ENCODE measurements around the gene OGFOD3.
"Not testable (repeated sequence)": the region's sequence is repeated elsewhere in the genome, so short reads cannot be mapped to it uniquely, and the experiment has no call there.

OGFOD3 gene

DNA sequence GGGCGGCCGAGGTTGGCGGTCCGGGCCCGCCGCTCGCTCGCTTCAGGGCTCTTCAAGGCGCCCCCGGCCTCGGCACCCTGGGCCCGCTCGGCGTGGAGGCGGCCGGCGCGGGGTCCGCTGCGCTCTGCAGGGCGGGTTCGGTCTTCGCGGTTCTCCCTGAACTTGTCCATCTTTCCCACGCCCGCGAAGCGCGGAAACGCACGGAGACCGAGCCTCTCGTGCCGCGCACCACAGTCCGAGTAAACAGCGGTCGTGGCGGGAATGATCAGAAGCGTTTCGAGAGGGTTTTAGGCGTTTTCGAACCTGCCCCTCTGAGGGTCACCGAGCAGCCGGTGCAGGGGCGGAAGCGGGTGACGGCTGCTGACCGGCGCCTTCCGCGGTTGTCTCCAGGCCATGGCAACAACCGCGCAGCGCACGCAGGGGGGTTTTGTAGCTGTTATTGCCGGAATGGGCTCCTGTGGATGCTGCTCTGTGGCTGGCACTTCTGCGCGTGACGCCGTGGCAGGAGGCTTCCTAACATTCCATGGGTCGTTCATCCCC is 40.6 kb upstream of the OGFOD3 start:
- in situ Hi-C loops (cut with MboI; ENCODE audit: low pct_unique_long_range_greater_than_20kb, low sequenced_read_pairs, unreplicated experiment), result no loop called here
- peak; percentile 67 for DNase-seq (ENCODE audit: low spot score)
- no peak for TF ChIP-seq CTCF (IDR thresholded peaks at IDR 0.05; ENCODE audit: extremely low read depth, insufficient read depth, missing control alignments)

- no peak for TF ChIP-seq CTCF (IDR thresholded peaks at IDR 0.05; ENCODE audit: extremely low read depth, insufficient read depth, missing control alignments)
- peak; percentile 99 for DNase-seq (ENCODE audit: low spot score)
- in situ Hi-C loops (cut with MboI; ENCODE audit: low pct_unique_long_range_greater_than_20kb, low sequenced_read_pairs, unreplicated experiment), result no loop called here
These were observed 39.9 kb upstream of the OGFOD3 start, which contains the start of gene NARF for GRCh38 chr17:82458179-82458884. TSS of gene NARF (plus strand) at chr17:82458741. CDS start at chr17:82458804, 63 bp downstream.

- in situ Hi-C loops (cut with MboI; ENCODE audit: low pct_unique_long_range_greater_than_20kb, low sequenced_read_pairs, unreplicated experiment), result no loop called here
- DNase-seq (ENCODE audit: low spot score), result peak; percentile 96
- TF ChIP-seq CTCF (IDR thresholded peaks at IDR 0.05; ENCODE audit: extremely low read depth, insufficient read depth, missing control alignments), result no peak
These were observed 39.5 kb upstream of the OGFOD3 start for GRCh38 chr17:82457929-82458178.

GRCh38 chr17:82457073-82457928 is 38.9 kb upstream of the OGFOD3 start:
- in situ Hi-C loops (cut with MboI; ENCODE audit: low pct_unique_long_range_greater_than_20kb, low sequenced_read_pairs, unreplicated experiment), result no loop called here
- no peak for TF ChIP-seq CTCF (IDR thresholded peaks at IDR 0.05; ENCODE audit: extremely low read depth, insufficient read depth, missing control alignments)
- peak; percentile 39 for DNase-seq (ENCODE audit: low spot score)

- in situ Hi-C loops (cut with MboI; ENCODE audit: low pct_unique_long_range_greater_than_20kb, low sequenced_read_pairs, unreplicated experiment); DNase-seq (ENCODE audit: low spot score): not testable (repeated sequence)
These were observed 35.3 kb upstream of the OGFOD3 start for GRCh38 chr17:82453706-82454105.

- DNase-seq (ENCODE audit: low spot score); in situ Hi-C loops (cut with MboI; ENCODE audit: low pct_unique_long_range_greater_than_20kb, low sequenced_read_pairs, unreplicated experiment): not testable (repeated sequence)
These were observed 34.8 kb upstream of the OGFOD3 start for GRCh38 chr17:82453151-82453550.

GRCh38 chr17:82452162-82452561 is 33.8 kb upstream of the OGFOD3 start:
- TF ChIP-seq CTCF (IDR thresholded peaks at IDR 0.05; ENCODE audit: extremely low read depth, insufficient read depth, missing control alignments), result no peak
- no peak for DNase-seq (ENCODE audit: low spot score)
- in situ Hi-C loops (cut with MboI; ENCODE audit: low pct_unique_long_range_greater_than_20kb, low sequenced_read_pairs, unreplicated experiment), result no loop called here
